ENCODE measurements around the gene ZNF609.

Gene ZNF609

GRCh38 chr15:64536244-64536836 is 76.0 kb downstream of the ZNF609 start:
- TF ChIP-seq CTCF (IDR thresholded peaks at IDR 0.05; ENCODE audit: insufficient read depth, missing control alignments) = no peak
- DNase-seq (ENCODE audit: insufficient read length, low spot score) (no peak), FAIRE-seq (no peak)

DNA sequence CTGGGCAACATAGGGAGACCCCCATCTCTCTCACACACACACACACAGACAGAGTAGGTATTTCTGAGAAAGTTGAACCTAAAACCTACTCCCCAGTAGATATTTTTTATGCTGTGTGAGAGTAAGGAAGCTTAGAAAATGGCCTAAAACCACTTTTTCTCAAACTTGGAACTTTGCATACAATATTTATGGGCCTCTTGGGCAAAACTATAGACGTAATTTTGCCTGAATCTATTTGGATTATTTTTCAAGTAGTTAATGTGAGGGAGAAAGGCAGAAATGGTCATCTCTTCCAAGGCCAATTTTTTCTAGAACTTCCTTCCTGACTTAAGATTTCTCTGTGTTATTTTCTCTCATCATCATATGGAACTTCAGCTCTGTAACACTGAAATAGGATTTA is 81.7 kb downstream of the ZNF609 start:
- FAIRE-seq = no peak
- DNase-seq (ENCODE audit: insufficient read length, low spot score) = no peak
- no peak for TF ChIP-seq CTCF (IDR thresholded peaks at IDR 0.05; ENCODE audit: insufficient read depth, missing control alignments)

- no peak for TF ChIP-seq CTCF (IDR thresholded peaks at IDR 0.05; ENCODE audit: insufficient read depth, missing control alignments)
- DNase-seq (ENCODE audit: insufficient read length, low spot score) = no peak
- no peak for FAIRE-seq
Measured at GRCh38 chr15:64544450-64544849, 84.1 kb downstream of the ZNF609 start.

GRCh38 chr15:64547275-64547674 is 86.9 kb downstream of the ZNF609 start:
- DNase-seq (ENCODE audit: insufficient read length, low spot score) = no peak
- FAIRE-seq = no peak
- no peak for TF ChIP-seq CTCF (IDR thresholded peaks at IDR 0.05; ENCODE audit: insufficient read depth, missing control alignments)

DNA sequence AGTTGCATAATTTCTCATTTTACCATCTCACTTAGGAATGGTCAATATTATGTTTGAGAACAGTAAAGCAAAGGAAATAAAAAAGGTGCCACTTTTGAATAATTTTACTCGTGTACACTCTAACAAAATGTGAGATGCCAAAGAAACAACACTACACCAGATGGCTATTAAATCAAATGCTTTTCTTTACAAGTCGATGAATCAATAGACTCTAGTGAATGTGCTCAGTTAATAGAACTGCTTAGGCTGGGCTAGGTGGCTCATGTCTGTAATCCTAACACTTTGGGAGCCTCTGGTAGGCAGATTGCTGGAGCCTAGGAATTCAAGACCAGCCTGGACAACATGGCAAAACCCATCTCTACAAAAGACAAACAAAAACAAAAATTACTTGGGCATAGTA is 87.9 kb downstream of the ZNF609 start:
- DNase-seq (ENCODE audit: insufficient read length, low spot score) (no peak), FAIRE-seq (no peak)

DNA sequence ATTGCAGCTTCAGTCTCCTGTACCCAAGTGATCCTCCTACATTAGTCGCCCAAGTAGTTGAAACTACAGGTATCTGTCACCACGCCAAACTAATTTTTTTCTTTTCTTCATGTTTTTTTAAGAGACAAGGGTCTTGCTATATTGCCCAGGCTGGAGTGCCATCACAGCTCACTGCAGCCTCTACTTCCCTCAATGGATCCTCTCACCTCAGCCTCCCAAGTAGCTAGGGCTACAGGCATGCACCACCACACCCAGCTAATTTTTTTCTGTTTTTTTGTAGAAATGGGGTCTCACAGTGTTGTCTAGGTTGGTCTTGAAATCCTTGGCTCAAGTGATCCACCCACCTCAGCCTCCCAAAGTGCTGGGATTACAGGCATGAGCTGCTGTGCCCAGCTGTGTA is 89.5 kb downstream of the ZNF609 start:
- FAIRE-seq (no peak), DNase-seq (ENCODE audit: insufficient read length, low spot score) (no peak)
- no peak for TF ChIP-seq CTCF (IDR thresholded peaks at IDR 0.05; ENCODE audit: insufficient read depth, missing control alignments)

More for the DNA sequence above, 87.9 kb downstream of the ZNF609 start:
- TF ChIP-seq CTCF (IDR thresholded peaks at IDR 0.05; ENCODE audit: insufficient read depth, missing control alignments) = no peak

DNA sequence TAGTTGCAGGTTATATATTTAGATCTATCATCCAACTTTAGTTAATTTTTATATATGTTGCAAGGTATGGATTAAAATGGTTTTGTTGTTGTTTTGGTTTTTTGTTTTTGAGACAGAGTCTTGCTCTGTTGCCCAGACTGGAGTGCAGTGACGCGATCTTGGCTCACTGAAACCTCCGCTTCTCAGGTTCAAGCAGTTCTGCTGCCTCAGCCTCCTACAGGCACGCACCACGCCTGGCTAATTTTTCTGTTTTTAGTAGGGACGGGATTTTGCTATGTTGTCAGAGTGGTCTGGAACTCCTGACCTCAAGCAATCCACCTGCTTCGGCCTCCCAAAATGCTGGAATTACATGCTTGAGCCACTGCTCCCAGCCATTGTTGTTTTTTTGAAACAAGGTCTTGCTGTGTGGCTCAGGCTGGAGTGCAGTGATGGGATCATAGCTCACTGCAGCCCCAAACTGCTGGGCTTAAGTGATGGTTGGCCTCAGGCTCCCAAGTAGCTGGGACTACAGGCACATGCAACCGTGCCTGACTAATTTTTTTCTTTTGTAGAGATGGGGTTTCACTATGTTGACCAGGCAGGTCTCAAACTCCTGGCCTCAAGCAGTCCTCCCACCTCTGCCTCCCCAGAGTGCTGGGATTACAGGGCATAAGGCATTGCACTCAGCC is 92.0 kb downstream of the ZNF609 start:
- no peak for DNase-seq (ENCODE audit: insufficient read length, low spot score)
- FAIRE-seq = no peak
- TF ChIP-seq CTCF (IDR thresholded peaks at IDR 0.05; ENCODE audit: insufficient read depth, missing control alignments) = no peak
